Activated CD4-positive, alpha-beta T cell treated with anti-CD3 and anti-CD28 coated beads, Interleukin-2, amount 10 ng/mL, durations not matched to agents 24 days and 14 days (primary cell): ENCODE data around the gene TNRC6B. TPM values are rescaled to one million over a fixed set of nuclear protein-coding genes. Genes with fewer than 3 reads are reported as not detected.
"Not testable (repeated sequence)": the region's sequence is repeated elsewhere in the genome, so short reads cannot be mapped to it uniquely, and the experiment has no call there.

Experiments
- DNase-seq: peaks from one replicate; pipeline ENCODE4 v3.0.0; 2022
- H3K27ac Mint-ChIP-seq: one replicate; pipeline ENCODE4 v1.8.0; 2022; ENCODE audit warnings: mild to moderate bottlenecking, mixed read lengths
- H3K27me3 Mint-ChIP-seq: one replicate; pipeline ENCODE4 v1.8.0; 2022; ENCODE audit warnings: mixed read lengths
- H3K36me3 Mint-ChIP-seq: one replicate; pipeline ENCODE4 v1.8.0; 2022; ENCODE audit warnings: low read depth, mild to moderate bottlenecking, mixed read lengths
- H3K4me1 Mint-ChIP-seq: one replicate; pipeline ENCODE4 v1.8.0; 2021; ENCODE audit warnings: mixed read lengths
- H3K4me3 Mint-ChIP-seq: one replicate; pipeline ENCODE4 v1.8.0; 2022; ENCODE audit warnings: mild to moderate bottlenecking, moderate library complexity, mixed read lengths
- H3K9me3 Mint-ChIP-seq: one replicate; pipeline ENCODE4 v1.8.0; 2021; ENCODE audit warnings: mixed read lengths
- intact Hi-C: fragments of 100-400 bp; cut with micrococcal nuclease; formaldehyde crosslinking; loops from one replicate; pipeline ENCODE4 v1.15.1; 2023
- total RNA-seq: library from RNA; stranded (reverse); gene quantifications from 2 replicates; pipeline ENCODE4 v1.2.3, GENCODE V29; 2022

The TNRC6B gene
- total RNA-seq, 1 donor from 2014 or later: 31.3 TPM

DNA sequence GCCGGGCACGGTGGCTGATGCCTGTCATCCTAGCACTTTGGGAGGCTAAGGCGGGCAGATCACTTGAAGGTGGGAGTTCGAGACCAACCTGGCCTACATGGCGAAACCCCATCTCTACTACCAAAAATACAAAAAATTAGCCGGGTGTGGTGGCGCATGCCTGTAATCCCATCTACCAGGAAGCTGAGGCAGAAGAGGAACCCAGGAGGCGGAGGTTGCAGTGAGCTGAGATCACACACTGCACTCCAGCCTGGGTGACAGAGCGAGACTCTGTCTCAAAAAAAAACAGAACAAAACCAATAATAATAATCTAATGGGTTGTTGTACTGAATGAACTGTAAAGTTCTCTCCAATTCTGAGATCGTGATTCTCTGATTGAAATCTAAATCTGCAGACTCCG, 200.7 kb downstream of the TNRC6B start:
- intact Hi-C loops, H3K27me3 Mint-ChIP-seq, H3K4me3 Mint-ChIP-seq, H3K27ac Mint-ChIP-seq, H3K9me3 Mint-ChIP-seq, DNase-seq: not testable (repeated sequence)
- H3K4me1 Mint-ChIP-seq: peaks cover 12% of the 10 kb centered on the region
- peaks cover 13% of the 10 kb centered on the region for H3K36me3 Mint-ChIP-seq

GRCh38 chr22:40381461-40381860, 203.7 kb downstream of the TNRC6B start:
- Mint-ChIP-seq H3K4me3 (no peak overlapping the region), H3K9me3 (no peaks in the 10 kb centered on the region), H3K27me3 (no peaks in the 10 kb centered on the region), H3K27ac (no peak overlapping the region), H3K36me3 (peaks cover 13% of the 10 kb centered on the region), H3K4me1 (peaks cover 33% of the 10 kb centered on the region)
- no peak for DNase-seq
- intact Hi-C loops: no loop called here

GRCh38 chr22:40383905-40384304, 206.2 kb downstream of the TNRC6B start:
- peak overlapping the region; percentile 42 for H3K27ac Mint-ChIP-seq
- H3K9me3 Mint-ChIP-seq: no peaks in the 10 kb centered on the region
- no peak for DNase-seq
- no peaks in the 10 kb centered on the region for H3K27me3 Mint-ChIP-seq
- intact Hi-C loops: no loop called here
- peak overlapping the region; percentile 11 for H3K4me3 Mint-ChIP-seq
- H3K4me1 Mint-ChIP-seq: peaks cover 46% of the 10 kb centered on the region
- peaks cover 21% of the 10 kb centered on the region for H3K36me3 Mint-ChIP-seq

DNA sequence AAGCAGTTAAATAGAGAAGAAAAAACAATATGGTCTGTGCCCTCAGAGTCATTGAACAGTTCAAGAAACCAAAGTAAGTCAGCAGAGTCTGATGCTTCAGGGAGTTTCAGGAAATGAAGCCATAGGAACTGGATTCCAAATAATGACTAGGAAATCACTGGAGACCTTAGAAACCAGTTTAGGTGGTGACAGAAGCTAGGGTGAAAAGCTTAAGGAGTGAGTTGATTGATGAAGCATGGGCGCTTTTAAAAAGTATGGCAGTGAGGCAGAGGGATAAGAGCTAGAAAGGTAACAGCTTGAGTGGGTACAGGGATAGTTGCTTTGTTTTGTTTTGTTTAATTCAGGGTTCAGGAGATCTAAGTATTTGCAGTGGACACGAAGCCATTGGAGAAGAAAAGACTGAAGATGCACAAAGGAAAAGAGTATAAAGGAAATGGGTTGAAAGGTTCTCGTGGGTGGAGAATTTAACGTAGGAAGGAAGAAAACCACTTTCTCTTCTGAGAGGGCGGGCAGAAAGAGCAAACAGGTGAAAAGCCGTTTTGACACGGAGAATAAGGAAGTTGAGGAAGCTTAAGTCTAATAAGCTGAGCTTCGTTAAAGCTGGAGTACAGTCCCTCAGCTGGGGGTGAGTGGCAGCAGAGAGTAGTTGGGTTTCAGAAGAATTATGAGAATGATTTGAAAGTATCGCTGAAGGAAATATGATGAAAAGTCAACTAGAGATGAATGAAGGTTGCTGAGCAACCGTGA, 207.5 kb downstream of the TNRC6B start:
- peak overlapping the region; percentile 89 for H3K27ac Mint-ChIP-seq
- H3K4me1 Mint-ChIP-seq: peaks cover 47% of the 10 kb centered on the region
- DNase-seq: peak; percentile 80
- H3K4me3 Mint-ChIP-seq: peak overlapping the region; percentile 77
- H3K27me3 Mint-ChIP-seq: no peaks in the 10 kb centered on the region
- H3K9me3 Mint-ChIP-seq: no peaks in the 10 kb centered on the region
- peaks cover 23% of the 10 kb centered on the region for H3K36me3 Mint-ChIP-seq
- intact Hi-C loops: loop anchor here (1.0 kb wide), 1 partner anchor 16 kb away; no protein-coding TSS in a partner anchor

Other genes starting within 250 kb of the TNRC6B start
- gene TMA7B, start 217.5 kb upstream of the TNRC6B start, total RNA-seq: 0.90 and 0.96 TPM in 2 replicates
- gene FAM83F, start 183.0 kb upstream of the TNRC6B start, total RNA-seq: 0.17 and 0.23 TPM in 2 replicates
- gene ADSL, start 168.6 kb downstream of the TNRC6B start, total RNA-seq: 172 and 173 TPM in 2 replicates
- 38.0 and 45.5 TPM in 2 replicates for gene SGSM3, start 192.7 kb downstream of the TNRC6B start, total RNA-seq